ENCODE results near the gene HELZ. TPM values are rescaled to one million over a fixed set of nuclear protein-coding genes. Genes with fewer than 3 reads are reported as not detected.

Gene HELZ
- total and polyA plus RNA-seq, 4 donors: 3.8 to 69.2 (median 25.7) TPM

GRCh38 chr17:67150826-67151225 lies 94.2 kb downstream of the HELZ start:
- no peaks in the 10 kb centered on the region for H3K9me3 ChIP-seq (ENCODE audit: control insufficient read depth in 4 of 4, low read length in 3 of 4)
- no peak for DNase-seq (ENCODE audit: low spot score)
- 81% methylated on average over 3 of the region's 3 CpGs for WGBS
- TF ChIP-seq FOXA1 (IDR thresholded peaks at IDR 0.05): no peak
- peak; percentile 15 to 28 for TF ChIP-seq HNF4A (conservative IDR thresholded peaks at IDR 0.05)
- TF ChIP-seq RAD21 (IDR thresholded peaks at IDR 0.05): no peak
- no peak overlapping the region for H3K27ac ChIP-seq (ENCODE audit: low read depth in 1 of 2, low read length in 2 of 2)
- no peaks in the 10 kb centered on the region for H3K27me3 ChIP-seq (ENCODE audit: control insufficient read depth in 4 of 4, insufficient read depth in 4 of 4, low read length in 3 of 4)
- peaks cover 10 to 36% (median 31%) of the 10 kb centered on the region in 4 donors for H3K36me3 ChIP-seq (ENCODE audit: control insufficient read depth in 4 of 4, insufficient read depth in 3 of 4, low read depth in 1 of 4, low read length in 3 of 4)
- no peak overlapping the region for H3K9ac ChIP-seq (ENCODE audit: low read depth in 1 of 2, low read length in 2 of 2)
- no peaks in the 10 kb centered on the region for H3K4me1 ChIP-seq (ENCODE audit: control insufficient read depth in 4 of 4, insufficient read depth in 4 of 4, low read length in 3 of 4)
- H3K4me3 ChIP-seq (ENCODE audit: low read depth in 1 of 3, low read length in 3 of 3): no peak overlapping the region

- no peaks in the 10 kb centered on the region for H3K27me3 ChIP-seq (ENCODE audit: control insufficient read depth in 4 of 4, insufficient read depth in 4 of 4, low read length in 3 of 4)
- H3K9me3 ChIP-seq (ENCODE audit: control insufficient read depth in 4 of 4, low read length in 3 of 4): no peaks in the 10 kb centered on the region
- WGBS: 96% methylated on average over 6 of the region's 6 CpGs
- H3K27ac ChIP-seq (ENCODE audit: low read depth in 1 of 2, low read length in 2 of 2): no peak overlapping the region
- no peaks in the 10 kb centered on the region for H3K4me1 ChIP-seq (ENCODE audit: control insufficient read depth in 4 of 4, insufficient read depth in 4 of 4, low read length in 3 of 4)
- H3K4me3 ChIP-seq (ENCODE audit: low read depth in 1 of 3, low read length in 3 of 3): no peak overlapping the region
- no peak for DNase-seq (ENCODE audit: low spot score)
- H3K9ac ChIP-seq (ENCODE audit: low read depth in 1 of 2, low read length in 2 of 2): no peak overlapping the region
- H3K36me3 ChIP-seq (ENCODE audit: control insufficient read depth in 4 of 4, insufficient read depth in 3 of 4, low read depth in 1 of 4, low read length in 3 of 4): peaks cover 12 to 57% (median 45%) of the 10 kb centered on the region in 4 donors
- TF ChIP-seq SP1 (IDR thresholded peaks at IDR 0.05): no peak
- TF ChIP-seq, protein P1, sequence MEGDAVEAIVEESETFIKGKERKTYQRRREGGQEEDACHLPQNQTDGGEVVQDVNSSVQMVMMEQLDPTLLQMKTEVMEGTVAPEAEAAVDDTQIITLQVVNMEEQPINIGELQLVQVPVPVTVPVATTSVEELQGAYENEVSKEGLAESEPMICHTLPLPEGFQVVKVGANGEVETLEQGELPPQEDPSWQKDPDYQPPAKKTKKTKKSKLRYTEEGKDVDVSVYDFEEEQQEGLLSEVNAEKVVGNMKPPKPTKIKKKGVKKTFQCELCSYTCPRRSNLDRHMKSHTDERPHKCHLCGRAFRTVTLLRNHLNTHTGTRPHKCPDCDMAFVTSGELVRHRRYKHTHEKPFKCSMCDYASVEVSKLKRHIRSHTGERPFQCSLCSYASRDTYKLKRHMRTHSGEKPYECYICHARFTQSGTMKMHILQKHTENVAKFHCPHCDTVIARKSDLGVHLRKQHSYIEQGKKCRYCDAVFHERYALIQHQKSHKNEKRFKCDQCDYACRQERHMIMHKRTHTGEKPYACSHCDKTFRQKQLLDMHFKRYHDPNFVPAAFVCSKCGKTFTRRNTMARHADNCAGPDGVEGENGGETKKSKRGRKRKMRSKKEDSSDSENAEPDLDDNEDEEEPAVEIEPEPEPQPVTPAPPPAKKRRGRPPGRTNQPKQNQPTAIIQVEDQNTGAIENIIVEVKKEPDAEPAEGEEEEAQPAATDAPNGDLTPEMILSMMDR (IDR thresholded peaks at IDR 0.05; ENCODE audit: low read depth, low read length, missing input control): no peak
- TF ChIP-seq, protein P2, sequence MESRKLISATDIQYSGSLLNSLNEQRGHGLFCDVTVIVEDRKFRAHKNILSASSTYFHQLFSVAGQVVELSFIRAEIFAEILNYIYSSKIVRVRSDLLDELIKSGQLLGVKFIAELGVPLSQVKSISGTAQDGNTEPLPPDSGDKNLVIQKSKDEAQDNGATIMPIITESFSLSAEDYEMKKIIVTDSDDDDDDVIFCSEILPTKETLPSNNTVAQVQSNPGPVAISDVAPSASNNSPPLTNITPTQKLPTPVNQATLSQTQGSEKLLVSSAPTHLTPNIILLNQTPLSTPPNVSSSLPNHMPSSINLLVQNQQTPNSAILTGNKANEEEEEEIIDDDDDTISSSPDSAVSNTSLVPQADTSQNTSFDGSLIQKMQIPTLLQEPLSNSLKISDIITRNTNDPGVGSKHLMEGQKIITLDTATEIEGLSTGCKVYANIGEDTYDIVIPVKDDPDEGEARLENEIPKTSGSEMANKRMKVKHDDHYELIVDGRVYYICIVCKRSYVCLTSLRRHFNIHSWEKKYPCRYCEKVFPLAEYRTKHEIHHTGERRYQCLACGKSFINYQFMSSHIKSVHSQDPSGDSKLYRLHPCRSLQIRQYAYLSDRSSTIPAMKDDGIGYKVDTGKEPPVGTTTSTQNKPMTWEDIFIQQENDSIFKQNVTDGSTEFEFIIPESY (IDR thresholded peaks at IDR 0.05): no peak
- TF ChIP-seq FOXA1 (IDR thresholded peaks at IDR 0.05): no peak
- no peak for TF ChIP-seq NR2F2 (IDR thresholded peaks at IDR 0.05)
- TF ChIP-seq RAD21 (IDR thresholded peaks at IDR 0.05): no peak
- TF ChIP-seq RXRA (IDR thresholded peaks at IDR 0.05): no peak
- no peak for TF ChIP-seq EGR1 (IDR thresholded peaks at IDR 0.05; ENCODE audit: low read depth in 2 of 2)
- TF ChIP-seq FOXA2 (IDR thresholded peaks at IDR 0.05): no peak
- no peak for TF ChIP-seq JUND (IDR thresholded peaks at IDR 0.05)
- TF ChIP-seq HNF4G (IDR thresholded peaks at IDR 0.05): no peak
- no peak for TF ChIP-seq HNF4A (conservative IDR thresholded peaks at IDR 0.05)
Observed at GRCh38 chr17:67148352-67148751, 96.6 kb downstream of the HELZ start.

- Histone ChIP-seq H3K36me3 (ENCODE audit: control insufficient read depth in 4 of 4, insufficient read depth in 3 of 4, low read depth in 1 of 4, low read length in 3 of 4) (peaks cover 12 to 60% (median 42%) of the 10 kb centered on the region in 4 donors), H3K27me3 (ENCODE audit: control insufficient read depth in 4 of 4, insufficient read depth in 4 of 4, low read length in 3 of 4) (no peaks in the 10 kb centered on the region), H3K9me3 (ENCODE audit: control insufficient read depth in 4 of 4, low read length in 3 of 4) (no peaks in the 10 kb centered on the region), H3K9ac (ENCODE audit: low read depth in 1 of 2, low read length in 2 of 2) (no peak overlapping the region), H3K4me3 (ENCODE audit: low read depth in 1 of 3, low read length in 3 of 3) (no peak overlapping the region), H3K4me1 (ENCODE audit: control insufficient read depth in 4 of 4, insufficient read depth in 4 of 4, low read length in 3 of 4) (no peaks in the 10 kb centered on the region), H3K27ac (ENCODE audit: low read depth in 1 of 2, low read length in 2 of 2) (no peak overlapping the region)
- TF ChIP-seq GABPA (IDR thresholded peaks at IDR 0.05 in 1 of 2, conservative IDR thresholded peaks at IDR 0.05 in 1 of 2): no peak
- no peak for TF ChIP-seq NR2F2 (IDR thresholded peaks at IDR 0.05)
- no peak for TF ChIP-seq JUND (IDR thresholded peaks at IDR 0.05)
- no peak for TF ChIP-seq SP1 (IDR thresholded peaks at IDR 0.05)
- TF ChIP-seq HNF4G (IDR thresholded peaks at IDR 0.05): no peak
- TF ChIP-seq, protein P1 (IDR thresholded peaks at IDR 0.05; ENCODE audit: low read depth, low read length, missing input control): no peak
- TF ChIP-seq RAD21 (IDR thresholded peaks at IDR 0.05): no peak
- WGBS: 93% methylated on average over 4 of the region's 4 CpGs
- no peak for DNase-seq (ENCODE audit: low spot score)
Observed at GRCh38 chr17:67145183-67145805, 99.7 kb downstream of the HELZ start.
